SK-N-SH (cell line): ENCODE data around the gene AXIN2. TPM values are rescaled to one million over a fixed set of nuclear protein-coding genes. Genes with fewer than 3 reads are reported as not detected.

Experiments
- CTCF ChIA-PET: fragments of 300-600, 350-600 bp; formaldehyde crosslinking; extraction: SDS; loops from one replicate; lab custom pipeline; 2021; lab: Yijun Ruan, JAX
- POLR2A ChIA-PET: fragments of 350-600 bp; sonication (Branson Sonifier 250); formaldehyde crosslinking; extraction: SDS; loops from one replicate; lab custom pipeline; 2020; ENCODE audit warnings: antibody characterized with exemption, inconsistent platforms; lab: Yijun Ruan, JAX
- DNase-seq: peaks from one replicate; pipeline ENCODE4 v3.0.0; 2012
- H2AFZ ChIP-seq: fragments of 200-600 bp; sonication (generic); 2 replicates; pipeline ENCODE4 v1.8.1; 2016; ENCODE audit warnings: antibody characterized with exemption, mild to moderate bottlenecking, low read depth
- H3F3A ChIP-seq: fragments of 200-600 bp; sonication (generic); replicated peaks from 2 replicates; pipeline ENCODE3; 2016; ENCODE audit warnings: antibody characterized with exemption, mild to moderate bottlenecking; ENCODE audit not compliant: insufficient read depth
- H3K27ac ChIP-seq, 2 experiments: fragments of 200-500 bp in 1 of 2; fragments of 200-600 bp in 1 of 2; sonication (Bioruptor generic) in 1 of 2; sonication (generic), shearing (Covaris generic) in 1 of 2; 2 replicates each; pipeline versions ENCODE4 v1.5.1 to v1.6.1; 2014 to 2016; ENCODE audit warnings: low read depth in 2 of 2, inconsistent platforms in 1 of 2, low read length in 1 of 2, mild to moderate bottlenecking in 1 of 2, mixed read lengths in 1 of 2
- H3K27me3 ChIP-seq: fragments of 200-600 bp; sonication (generic), shearing (Covaris generic); 2 replicates; pipeline ENCODE4 v1.6.1; 2016; ENCODE audit warnings: mixed run types; ENCODE audit not compliant: insufficient read depth
- H3K36me3 ChIP-seq, 2 experiments: fragments of 200-500 bp in 1 of 2; fragments of 200-600 bp in 1 of 2; sonication (Bioruptor generic) in 1 of 2; sonication (generic) in 1 of 2; replicated peaks in 1 of 2; 2 replicates each; pipeline versions ENCODE3 to v1.5.1; 2014 to 2016; ENCODE audit warnings: low read length in 1 of 2, mild to moderate bottlenecking in 1 of 2; ENCODE audit not compliant: insufficient read depth in 2 of 2, control insufficient read depth in 1 of 2
- H3K4me1 ChIP-seq, 2 experiments: fragments of 200-500 bp in 1 of 2; fragments of 200-600 bp in 1 of 2; sonication (Bioruptor generic) in 1 of 2; sonication (generic), shearing (Covaris generic) in 1 of 2; 2 replicates each; pipeline versions ENCODE4 v1.5.1 to v1.6.1; 2014 to 2016; ENCODE audit warnings: low read depth in 1 of 2, low read length in 1 of 2, mixed run types in 1 of 2; ENCODE audit not compliant: insufficient read depth in 2 of 2, control insufficient read depth in 1 of 2
- H3K4me2 ChIP-seq: fragments of 200-600 bp; sonication (generic), shearing (Covaris generic); 2 replicates; pipeline ENCODE4 v1.6.1; 2017; ENCODE audit warnings: mixed run types
- H3K4me3 ChIP-seq, 2 experiments: fragments of 200-500 bp in 1 of 2; fragments of 200-600 bp in 1 of 2; sonication (Bioruptor generic) in 1 of 2; sonication (generic), shearing (Covaris generic) in 1 of 2; 2 replicates each; pipeline versions ENCODE4 v1.5.1 to v1.8.1; 2014 to 2016; ENCODE audit warnings: low read depth in 2 of 2, inconsistent platforms in 1 of 2, low read length in 1 of 2, mild to moderate bottlenecking in 1 of 2, mixed read lengths in 1 of 2, moderate library complexity in 1 of 2
- H3K79me2 ChIP-seq: fragments of 200-600 bp; sonication (generic); 2 replicates; pipeline ENCODE4 v1.8.1; 2017; ENCODE audit warnings: mild to moderate bottlenecking; ENCODE audit not compliant: insufficient read depth
- H3K9ac ChIP-seq: fragments of 200-600 bp; sonication (generic); 2 replicates; pipeline ENCODE4 v1.6.1; 2017; ENCODE audit warnings: mixed run types
- H3K9me2 ChIP-seq: fragments of 200-600 bp; sonication (generic); 2 replicates; pipeline ENCODE4 v1.6.1; 2017; ENCODE audit warnings: mixed run types
- H3K9me3 ChIP-seq: fragments of 200-600 bp; sonication (generic); 2 replicates; pipeline ENCODE4 v1.6.1; 2017; ENCODE audit warnings: mixed run types, mild to moderate bottlenecking, moderate library complexity
- H4K20me1 ChIP-seq: fragments of 200-600 bp; sonication (generic); 2 replicates; pipeline ENCODE4 v1.6.1; 2017; ENCODE audit warnings: mild to moderate bottlenecking, mixed run types; ENCODE audit not compliant: insufficient read depth
- CHD2 ChIP-seq: fragments of 150-350 bp; IDR thresholded peaks from 2 replicates; pipeline ENCODE4 v1.6.1; 2018; ENCODE audit warnings: low read length; ENCODE audit not compliant: partially characterized antibody
- CTCF ChIP-seq: fragments of 200-600 bp; sonication (generic); IDR thresholded peaks from 2 replicates; pipeline ENCODE4 v1.6.1; 2017; ENCODE audit warnings: antibody characterized with exemption, mild to moderate bottlenecking, moderate library complexity
- EP300 ChIP-seq, 2 experiments: IDR thresholded peaks; 2 replicates each; pipeline versions ENCODE4 v1.4.0 to v1.6.1; 2012; ENCODE audit warnings: borderline replicate concordance in 1 of 2, low read depth in 1 of 2, low read length in 1 of 2
- FOSL2 ChIP-seq: IDR thresholded peaks from 2 replicates; pipeline ENCODE4 v1.4.0; 2012; ENCODE audit warnings: low read depth, mild to moderate bottlenecking, moderate library complexity, borderline replicate concordance
- FOXJ3 ChIP-seq: sonication (generic); formaldehyde crosslinking; IDR thresholded peaks from 2 replicates; pipeline ENCODE4 v1.5.1; 2020; ENCODE audit warnings: mild to moderate bottlenecking, missing genetic modification reagents
- FOXM1 ChIP-seq: IDR thresholded peaks from 2 replicates; pipeline ENCODE4 v1.4.0; 2012; ENCODE audit warnings: low read depth, mild to moderate bottlenecking
- IRF3 ChIP-seq: fragments of 150-350 bp; IDR thresholded peaks from 2 replicates; pipeline ENCODE4 v1.6.1; 2016; ENCODE audit warnings: mild to moderate bottlenecking, low read depth, low read length
- JUND ChIP-seq: IDR thresholded peaks from 2 replicates; pipeline ENCODE4 v1.4.0; 2012
- NFIC ChIP-seq: IDR thresholded peaks from 2 replicates; pipeline ENCODE4 v1.4.0; 2012; ENCODE audit warnings: borderline replicate concordance
- NRF1 ChIP-seq: IDR thresholded peaks from 2 replicates; pipeline ENCODE4 v1.6.1; 2012; ENCODE audit warnings: low read depth, mild to moderate bottlenecking, low read length
- POLR2AphosphoS5 ChIP-seq: IDR thresholded peaks from 2 replicates; pipeline ENCODE4 v1.6.1; 2012; ENCODE audit warnings: low read depth, low read length
- RFX5 ChIP-seq: IDR thresholded peaks from 2 replicates; pipeline ENCODE4 v1.6.1; 2012; ENCODE audit warnings: mild to moderate bottlenecking, improper control_type of control experiment, low read length
- SMC3 ChIP-seq: IDR thresholded peaks from 2 replicates; pipeline ENCODE4 v1.6.1; 2012; ENCODE audit warnings: low read depth, low read length, improper control_type of control experiment
- YY1 ChIP-seq: IDR thresholded peaks from 2 replicates; pipeline ENCODE4 v1.4.0; 2012; ENCODE audit warnings: low read depth, mild to moderate bottlenecking
- ZBTB33 ChIP-seq: IDR thresholded peaks from 2 replicates; pipeline ENCODE4 v1.4.0; 2012; ENCODE audit warnings: low read depth, borderline replicate concordance
- WGBS: methylation state at CpG from one replicate; pipeline ENCODE4 v1.1.6; 2017; ENCODE audit warnings: low lambda C conversion rate; 5-methylcytosine and 5-hydroxymethylcytosine counted together
- polyA plus RNA-seq, 3 experiments: library from polyadenylated mRNA; depleted of rRNA; stranded (reverse); fragments of >200 nt; gene quantifications; 2 replicates each; pipeline ENCODE4 v1.2.3, GENCODE V29; 2012

AXIN2 gene
- polyA plus RNA-seq, 1 of the 3 experiments (the other 2 are of a cell fraction), result 8.3 TPM

GRCh38 chr17:65587534-65588180, 26.2 kb upstream of the AXIN2 start:
- no peak overlapping the region for H3K9ac ChIP-seq
- H3K4me2 ChIP-seq, result no peak overlapping the region
- H3K9me3 ChIP-seq, result no peaks in the 10 kb centered on the region
- ChIA-PET CTCF (interaction anchor here (0.6 to 1.7 kb wide), 4 partner anchors 9 to 131 kb away, joined by 3 to 5 read pairs (median 3); no protein-coding TSS in a partner anchor), POLR2A (no interaction called here)
- H3F3A ChIP-seq, result no peaks in the 10 kb centered on the region
- no peaks in the 10 kb centered on the region for H3K36me3 ChIP-seq
- no peaks in the 10 kb centered on the region for H3K79me2 ChIP-seq
- no peak overlapping the region for H2AFZ ChIP-seq
- TF ChIP-seq CTCF (no peak), NRF1 (no peak), POLR2AphosphoS5 (no peak), SMC3 (no peak), JUND (no peak), CHD2 (no peak), FOXM1 (no peak), EP300 (IDR thresholded peaks at IDR 0.05; ENCODE audit: borderline replicate concordance in 1 of 2, low read depth in 1 of 2, low read length in 1 of 2) (no peak), FOSL2 (no peak), RFX5 (no peak), ZBTB33 (no peak), IRF3 (no peak), FOXJ3 (CRISPR knock-in tag) (no peak), NFIC (no peak), YY1 (no peak)
- no peak for DNase-seq
- no peak overlapping the region for H3K4me3 ChIP-seq
- no peaks in the 10 kb centered on the region for H3K27me3 ChIP-seq
- no peak overlapping the region for H3K27ac ChIP-seq
- H4K20me1 ChIP-seq, result no peaks in the 10 kb centered on the region
- H3K9me2 ChIP-seq, result no peaks in the 10 kb centered on the region
- 75% methylated on average over 10 of the region's 10 CpGs for WGBS
- H3K4me1 ChIP-seq, result peaks cover 0 to 13% of the 10 kb centered on the region in 2 experiments; a peak in 1 of 4 replicates
